SK-N-SH treated with all-trans-retinoic acid at 6 μM for 48 hours (cell line): ENCODE measurements around the gene TMA7.

Experiments used
- ARNTL ChIP-seq: fragments of 450-650 bp; formaldehyde crosslinking; IDR thresholded peaks from 2 replicates; pipeline ENCODE4 v1.5.0; 2020; ENCODE audit warnings: low read depth, mild to moderate bottlenecking, moderate library complexity, borderline replicate concordance
- BACH2 ChIP-seq: fragments of 250-450 bp; sonication (Bioruptor Pico); IDR thresholded peaks from 2 replicates; pipeline ENCODE4 v1.9.0; 2021; ENCODE audit warnings: mild to moderate bottlenecking, borderline replicate concordance
- ESRRG ChIP-seq: fragments of 250-450 bp; sonication (Bioruptor Pico); IDR thresholded peaks from 2 replicates; pipeline ENCODE4 v1.6.1; 2021; ENCODE audit warnings: mild to moderate bottlenecking
- PATZ1 ChIP-seq: fragments of 250-450 bp; sonication (Bioruptor Pico); IDR thresholded peaks from 2 replicates; pipeline ENCODE4 v1.8.0; 2020; ENCODE audit warnings: mild to moderate bottlenecking, moderate library complexity, borderline replicate concordance
- RARB ChIP-seq: fragments of 250-450 bp; sonication (Bioruptor Pico); IDR thresholded peaks from 2 replicates; pipeline ENCODE4 v1.8.0; 2021; ENCODE audit warnings: mild to moderate bottlenecking, moderate library complexity
- SNAI2 ChIP-seq: fragments of 250-450 bp; sonication (Bioruptor Pico); IDR thresholded peaks from 2 replicates; pipeline ENCODE4 v1.5.0; 2020; ENCODE audit warnings: mild to moderate bottlenecking, moderate library complexity
- TCF4 ChIP-seq: fragments of 250-450 bp; sonication (Bioruptor Pico); IDR thresholded peaks from 2 replicates; pipeline ENCODE4 v1.8.0; 2021; ENCODE audit warnings: mild to moderate bottlenecking, moderate library complexity, borderline replicate concordance
- ZFP3 ChIP-seq: fragments of 250-450 bp; sonication (Bioruptor Pico); IDR thresholded peaks from 2 replicates; pipeline ENCODE4 v1.5.0; 2020; ENCODE audit warnings: mild to moderate bottlenecking, moderate library complexity
- ZFP30 ChIP-seq: fragments of 450-650 bp; formaldehyde crosslinking; IDR thresholded peaks from 2 replicates; pipeline ENCODE4 v1.5.0; 2022; ENCODE audit warnings: mild to moderate bottlenecking, moderate library complexity
- ZNF8 ChIP-seq: fragments of 450-650 bp; formaldehyde crosslinking; IDR thresholded peaks from 2 replicates; pipeline ENCODE4 v1.5.0; 2020; ENCODE audit warnings: mild to moderate bottlenecking, moderate library complexity
- TF ChIP-seq, protein P1 (sequence below): fragments of 250-450 bp; sonication (Bioruptor Pico); IDR thresholded peaks from 2 replicates; pipeline ENCODE4 v1.8.0; 2021; ENCODE audit warnings: low read depth, mild to moderate bottlenecking, moderate library complexity, borderline replicate concordance

GRCh38 chr3:48427630-48427962 lies 12.5 kb upstream of the TMA7 start:
- TF ChIP-seq TCF4 (CRISPR knock-in tag) (no peak), RARB (no peak), ESRRG (CRISPR knock-in tag) (no peak), ZFP30 (CRISPR knock-in tag) (no peak), BACH2 (no peak), ARNTL (CRISPR knock-in tag) (no peak), PATZ1 (CRISPR knock-in tag) (no peak), ZFP3 (no peak), SNAI2 (CRISPR knock-in tag) (no peak), ZNF8 (CRISPR knock-in tag) (no peak)
- TF ChIP-seq, protein P1, sequence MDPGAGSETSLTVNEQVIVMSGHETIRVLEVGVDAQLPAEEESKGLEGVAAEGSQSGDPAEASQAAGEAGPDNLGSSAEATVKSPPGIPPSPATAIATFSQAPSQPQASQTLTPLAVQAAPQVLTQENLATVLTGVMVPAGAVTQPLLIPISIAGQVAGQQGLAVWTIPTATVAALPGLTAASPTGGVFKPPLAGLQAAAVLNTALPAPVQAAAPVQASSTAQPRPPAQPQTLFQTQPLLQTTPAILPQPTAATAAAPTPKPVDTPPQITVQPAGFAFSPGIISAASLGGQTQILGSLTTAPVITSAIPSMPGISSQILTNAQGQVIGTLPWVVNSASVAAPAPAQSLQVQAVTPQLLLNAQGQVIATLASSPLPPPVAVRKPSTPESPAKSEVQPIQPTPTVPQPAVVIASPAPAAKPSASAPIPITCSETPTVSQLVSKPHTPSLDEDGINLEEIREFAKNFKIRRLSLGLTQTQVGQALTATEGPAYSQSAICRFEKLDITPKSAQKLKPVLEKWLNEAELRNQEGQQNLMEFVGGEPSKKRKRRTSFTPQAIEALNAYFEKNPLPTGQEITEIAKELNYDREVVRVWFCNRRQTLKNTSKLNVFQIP (CRISPR knock-in tag) = no peak
